GM18861 (cell line): Measurements from ENCODE around the gene FRY.

ENCODE experiments used
- ATAC-seq: cut with Tn5 transposase; IDR thresholded peaks from one replicate; pipeline ENCODE4 v1.9.1; 2021; ENCODE audit not compliant: unreplicated experiment

Gene FRY

DNA sequence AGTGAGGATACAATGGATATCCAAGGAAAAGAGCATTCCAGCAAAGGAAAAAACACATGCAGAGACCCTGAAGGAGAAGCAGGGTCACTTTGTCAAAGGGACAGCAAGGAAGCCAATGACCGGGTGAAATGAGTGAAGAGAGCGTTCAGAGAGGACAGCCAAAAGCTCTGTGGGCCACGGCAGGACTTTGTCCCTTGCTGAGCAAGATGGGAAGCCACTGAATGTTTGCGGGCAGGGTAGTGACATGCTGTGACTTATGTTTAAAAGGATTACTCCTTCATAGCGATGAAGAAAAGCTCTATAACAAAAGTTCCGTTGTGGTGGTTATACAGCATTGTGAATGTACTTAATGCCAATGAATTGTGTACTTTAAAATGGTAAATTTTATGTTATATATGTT lies 267.1 kb downstream of the FRY start:
- ATAC-seq: no peak

DNA sequence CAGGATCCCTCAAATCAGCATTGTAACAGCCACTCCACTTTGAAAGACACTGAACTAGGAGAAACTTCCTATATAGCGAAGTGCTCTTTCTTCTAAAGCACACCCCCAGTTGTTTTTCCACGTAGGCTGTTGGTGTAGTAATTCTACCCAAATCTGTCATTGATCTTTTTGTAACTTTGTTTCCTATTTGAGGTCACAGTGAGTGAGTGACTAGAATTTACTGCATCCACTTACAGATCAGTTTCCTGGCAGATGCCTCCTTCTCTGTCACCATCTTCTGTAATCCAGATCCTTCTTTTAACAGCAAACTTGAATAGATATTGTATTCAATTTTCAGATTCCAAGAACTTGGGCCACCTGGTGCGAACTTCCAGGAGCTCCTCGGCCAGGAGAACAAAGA lies 268.3 kb downstream of the FRY start:
- ATAC-seq: no peak

DNA sequence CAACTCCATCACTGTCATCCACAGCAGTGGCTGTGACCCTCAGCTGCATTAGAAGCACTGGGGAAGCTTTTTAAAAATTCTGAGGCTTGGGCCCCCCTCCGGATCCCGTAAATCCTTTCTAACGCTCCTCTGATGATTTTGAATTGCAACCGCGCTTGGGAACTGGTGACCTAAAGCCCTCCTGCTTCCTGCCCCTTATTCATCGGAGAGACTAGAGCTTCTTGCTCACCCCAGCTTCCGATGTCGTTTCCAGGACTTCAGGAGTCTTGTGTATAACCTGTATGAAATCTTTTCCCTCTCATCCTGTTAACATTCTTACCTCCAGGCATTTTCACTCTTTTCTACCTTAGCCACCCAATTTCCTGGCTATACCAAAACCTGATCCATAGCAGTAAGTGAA lies 268.8 kb downstream of the FRY start:
- no peak for ATAC-seq

DNA sequence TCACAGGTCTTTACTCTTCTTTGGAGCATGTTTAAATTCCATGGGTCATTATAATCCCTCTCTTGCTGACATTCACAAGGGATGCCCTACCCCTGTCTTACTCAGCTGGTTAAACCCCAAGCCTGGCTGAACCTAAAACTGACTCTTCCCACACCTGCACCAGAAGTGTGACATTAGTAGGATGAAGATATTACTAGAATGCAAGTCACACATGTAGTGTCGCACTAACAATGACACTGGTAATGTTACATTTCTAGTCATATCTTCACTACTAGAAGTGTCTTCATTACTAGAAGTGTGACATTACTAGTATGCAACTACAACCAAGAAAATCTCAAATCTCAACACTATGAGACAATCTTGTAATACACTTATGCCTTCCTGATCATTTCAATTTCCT lies 269.3 kb downstream of the FRY start:
- ATAC-seq: no peak

DNA sequence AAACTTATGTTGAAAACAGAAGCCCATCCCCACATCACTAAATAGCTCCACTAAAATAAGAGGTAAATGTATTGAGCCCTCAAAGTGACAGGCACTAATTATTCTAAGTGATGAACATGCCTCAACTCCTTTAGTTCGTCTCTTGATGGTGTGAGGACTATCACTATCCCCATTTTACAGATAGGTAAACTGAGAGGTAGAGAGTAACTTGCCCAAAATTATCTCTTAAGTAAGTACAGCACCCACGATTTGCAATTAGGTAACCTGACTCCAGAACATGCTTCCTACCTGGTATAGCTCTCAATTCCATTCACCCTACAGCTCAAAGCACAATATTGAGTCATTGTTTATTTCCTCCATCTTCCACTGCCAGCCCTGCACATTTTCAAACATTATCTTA lies 270.9 kb downstream of the FRY start:
- no peak for ATAC-seq

DNA sequence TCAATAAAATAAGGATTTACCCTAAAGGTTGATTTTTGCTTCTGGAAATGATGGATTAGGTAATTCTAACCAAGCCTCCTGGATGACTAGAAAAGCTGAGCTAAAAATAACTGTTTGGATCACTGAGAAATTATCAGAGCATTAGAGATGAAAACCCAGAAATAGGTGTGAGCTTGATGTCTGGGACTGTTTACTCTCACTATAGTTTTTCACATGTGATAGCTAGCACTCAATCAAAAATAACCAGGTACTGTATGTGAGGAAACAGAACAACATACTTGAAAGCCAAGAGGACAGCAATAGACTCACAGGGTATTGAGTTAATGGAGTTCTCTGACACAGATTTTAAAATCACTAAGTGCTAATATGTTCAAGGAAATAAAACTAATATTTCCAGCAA lies 274.1 kb downstream of the FRY start:
- ATAC-seq: no peak

DNA sequence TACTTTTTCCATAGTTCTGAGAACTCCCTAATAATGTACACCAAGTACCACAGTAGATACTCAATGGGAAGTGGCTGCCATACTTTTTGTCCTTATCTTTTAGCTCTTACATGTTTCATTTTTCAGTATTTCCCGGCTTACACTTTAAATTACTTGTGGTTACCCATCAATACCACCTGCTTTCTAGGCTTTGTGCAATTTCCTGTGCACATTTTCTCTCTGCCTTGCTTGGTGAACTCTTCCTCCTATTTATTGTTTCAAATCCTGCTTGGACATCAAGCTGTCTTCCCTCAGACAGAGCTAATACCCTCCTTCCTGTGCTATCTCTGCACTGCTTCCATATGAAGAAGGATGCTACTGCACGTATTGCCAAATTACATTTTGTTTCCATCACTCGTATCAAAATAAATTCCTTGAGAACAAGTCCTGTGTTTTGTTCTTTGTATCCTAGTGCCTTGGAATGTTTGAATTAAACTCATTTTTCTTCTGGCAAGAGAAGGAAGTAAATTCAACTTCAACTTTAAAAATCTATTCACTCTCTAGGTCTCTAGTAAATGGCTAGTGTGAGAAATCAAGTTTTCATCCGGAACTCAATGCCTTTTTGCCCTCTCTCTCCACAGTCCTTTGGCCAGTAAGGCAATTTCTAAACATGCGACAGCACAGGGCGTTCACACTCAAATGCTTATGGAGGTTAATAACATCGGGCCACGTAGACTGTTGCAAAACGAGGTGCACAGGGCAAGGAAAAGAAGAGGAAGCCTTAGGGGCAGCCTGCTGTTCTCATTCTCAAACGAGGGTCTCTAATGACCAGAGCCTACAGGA lies 277.9 kb downstream of the FRY start:
- no peak for ATAC-seq

DNA sequence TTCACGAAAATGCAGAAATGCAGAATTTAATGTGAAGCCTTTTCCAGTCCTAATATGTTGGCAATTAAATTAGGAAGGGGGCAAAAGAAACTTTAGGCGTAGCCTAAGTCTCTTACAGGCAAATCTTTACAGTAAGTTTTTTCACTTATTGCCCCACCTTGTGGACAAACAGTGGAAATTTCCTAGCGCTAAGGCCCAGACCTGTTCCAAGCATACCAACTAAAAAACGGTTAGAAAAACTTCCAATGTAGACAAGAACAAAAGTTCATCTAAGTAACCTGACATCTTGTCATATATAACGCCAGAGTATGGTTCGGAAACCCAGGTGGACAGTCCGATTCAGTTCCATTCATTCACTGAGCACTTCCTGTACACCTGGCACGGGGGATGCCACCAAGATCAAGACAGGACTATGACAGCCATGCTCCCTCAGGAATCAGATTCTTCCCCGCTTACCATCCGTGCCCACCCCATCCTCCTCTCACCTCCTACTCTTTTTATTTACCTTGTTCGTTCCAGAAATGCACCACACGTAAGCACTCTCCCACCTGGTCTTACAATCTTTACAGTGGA lies 278.6 kb downstream of the FRY start:
- ATAC-seq: peak; percentile 61

DNA sequence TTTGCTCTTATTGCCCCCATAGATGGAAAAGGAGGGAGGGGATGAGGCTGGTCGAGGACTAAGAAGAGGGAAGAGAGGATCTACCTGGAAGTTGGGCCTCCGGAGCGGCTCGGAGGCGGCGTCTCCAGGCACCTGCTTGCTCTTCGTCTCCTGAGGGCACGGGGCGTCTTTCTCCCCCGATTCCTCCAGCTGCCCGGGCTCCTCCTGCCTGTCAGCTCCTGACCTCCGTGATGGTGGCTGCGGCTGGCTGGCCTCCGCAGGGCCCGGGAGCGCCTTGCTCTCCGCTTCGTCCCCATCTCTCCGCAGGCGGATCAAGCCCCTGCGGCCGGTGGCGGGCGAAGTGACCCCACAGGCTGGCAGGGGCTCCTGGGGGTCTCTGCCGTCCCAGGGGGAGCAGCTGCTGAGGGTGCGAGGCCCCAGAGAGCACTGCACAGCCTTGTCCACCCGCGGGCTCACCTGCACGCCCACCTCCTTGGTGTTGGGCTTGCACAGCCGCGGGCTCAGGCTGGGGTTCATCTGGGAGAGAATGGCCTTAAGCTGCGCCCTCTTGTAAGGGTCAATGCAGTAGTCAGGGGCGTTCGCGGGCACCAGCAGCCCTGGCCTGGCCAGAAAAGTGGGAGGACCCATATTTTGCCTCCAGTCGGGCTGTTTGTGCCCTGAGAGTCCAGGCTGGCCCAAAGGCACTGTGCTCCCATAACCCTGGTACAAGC lies 279.8 kb downstream of the FRY start:
- no peak for ATAC-seq

DNA sequence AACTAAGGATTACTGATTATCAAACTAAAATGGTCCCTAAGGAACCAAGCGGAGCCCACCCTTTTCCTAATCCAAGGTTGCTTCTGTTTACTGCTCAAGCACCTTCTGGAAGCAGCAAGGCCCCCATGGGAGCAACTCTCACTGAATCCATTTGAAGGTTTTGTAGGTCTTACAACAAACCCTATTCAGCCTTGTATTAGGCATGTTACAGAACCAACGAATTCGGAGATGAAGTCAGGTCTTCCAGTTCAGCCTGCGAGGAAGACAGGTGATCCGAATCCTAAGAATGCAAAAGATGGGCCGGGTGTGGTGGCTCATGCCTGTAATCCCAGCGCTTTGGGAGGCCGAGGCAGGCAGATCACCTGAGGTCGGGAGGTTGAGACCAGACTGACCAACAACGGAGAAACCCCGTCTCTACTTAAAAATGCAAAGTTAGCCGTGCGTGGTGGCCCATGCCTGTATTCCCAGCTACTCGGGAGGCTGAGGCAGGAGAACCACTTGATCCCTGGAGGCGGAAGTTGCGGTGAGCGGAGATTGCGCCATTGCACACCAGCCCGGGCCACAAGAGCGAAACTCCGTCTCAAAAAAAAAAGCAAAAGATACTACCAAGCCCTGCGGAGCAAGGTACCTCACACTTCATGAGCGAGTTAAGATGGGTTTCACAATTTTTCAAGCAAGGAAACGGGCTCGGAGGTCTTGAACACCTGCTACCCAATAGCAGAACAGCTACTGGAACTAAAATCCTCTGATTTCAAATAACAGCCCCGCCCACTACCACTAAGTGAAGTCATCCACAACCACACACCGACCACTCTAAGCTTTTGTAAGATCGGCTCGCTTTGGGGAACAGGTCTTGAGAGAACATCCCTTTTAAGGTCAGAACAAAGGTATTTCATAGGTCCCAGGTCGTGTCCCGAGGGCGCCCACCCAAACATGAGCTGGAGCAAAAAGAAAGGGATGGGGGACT lies 283.0 kb downstream of the FRY start:
- peak; percentile 1 for ATAC-seq

DNA sequence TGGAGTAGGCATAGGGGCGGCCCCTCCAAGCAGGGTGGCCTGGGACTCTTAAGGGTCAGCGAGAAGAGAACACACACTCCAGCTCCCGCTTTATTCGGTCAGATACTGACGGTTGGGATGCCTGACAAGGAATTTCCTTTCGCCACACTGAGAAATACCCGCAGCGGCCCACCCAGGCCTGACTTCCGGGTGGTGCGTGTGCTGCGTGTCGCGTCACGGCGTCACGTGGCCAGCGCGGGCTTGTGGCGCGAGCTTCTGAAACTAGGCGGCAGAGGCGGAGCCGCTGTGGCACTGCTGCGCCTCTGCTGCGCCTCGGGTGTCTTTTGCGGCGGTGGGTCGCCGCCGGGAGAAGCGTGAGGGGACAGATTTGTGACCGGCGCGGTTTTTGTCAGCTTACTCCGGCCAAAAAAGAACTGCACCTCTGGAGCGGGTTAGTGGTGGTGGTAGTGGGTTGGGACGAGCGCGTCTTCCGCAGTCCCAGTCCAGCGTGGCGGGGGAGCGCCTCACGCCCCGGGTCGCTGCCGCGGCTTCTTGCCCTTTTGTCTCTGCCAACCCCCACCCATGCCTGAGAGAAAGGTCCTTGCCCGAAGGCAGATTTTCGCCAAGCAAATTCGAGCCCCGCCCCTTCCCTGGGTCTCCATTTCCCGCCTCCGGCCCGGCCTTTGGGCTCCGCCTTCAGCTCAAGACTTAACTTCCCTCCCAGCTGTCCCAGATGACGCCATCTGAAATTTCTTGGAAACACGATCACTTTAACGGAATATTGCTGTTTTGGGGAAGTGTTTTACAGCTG lies 283.9 kb downstream of the FRY start, which contains the start of the genes BRCA2 and ZAR1L:
Gene BRCA2, plus strand, starts transcription at position 271 of the 790 bp plus-strand sequence. CDS start 953 bp downstream, outside the sequence.
Gene ZAR1L, minus strand, starts transcription at position 126 of the 790 bp plus-strand sequence. CDS start 3,438 bp downstream, outside the sequence.
- peak; percentile 89 for ATAC-seq

DNA sequence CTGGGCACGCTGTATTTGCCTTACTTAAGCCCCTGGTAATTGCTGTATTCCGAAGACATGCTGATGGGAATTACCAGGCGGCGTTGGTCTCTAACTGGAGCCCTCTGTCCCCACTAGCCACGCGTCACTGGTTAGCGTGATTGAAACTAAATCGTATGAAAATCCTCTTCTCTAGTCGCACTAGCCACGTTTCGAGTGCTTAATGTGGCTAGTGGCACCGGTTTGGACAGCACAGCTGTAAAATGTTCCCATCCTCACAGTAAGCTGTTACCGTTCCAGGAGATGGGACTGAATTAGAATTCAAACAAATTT lies 284.4 kb downstream of the FRY start:
- ATAC-seq: peak; percentile 38

DNA sequence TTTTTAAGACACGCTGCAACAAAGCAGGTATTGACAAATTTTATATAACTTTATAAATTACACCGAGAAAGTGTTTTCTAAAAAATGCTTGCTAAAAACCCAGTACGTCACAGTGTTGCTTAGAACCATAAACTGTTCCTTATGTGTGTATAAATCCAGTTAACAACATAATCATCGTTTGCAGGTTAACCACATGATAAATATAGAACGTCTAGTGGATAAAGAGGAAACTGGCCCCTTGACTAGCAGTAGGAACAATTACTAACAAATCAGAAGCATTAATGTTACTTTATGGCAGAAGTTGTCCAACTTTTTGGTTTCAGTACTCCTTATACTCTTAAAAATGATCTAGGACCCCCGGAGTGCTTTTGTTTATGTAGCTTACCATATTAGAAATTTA lies 284.9 kb downstream of the FRY start:
- no peak for ATAC-seq

DNA sequence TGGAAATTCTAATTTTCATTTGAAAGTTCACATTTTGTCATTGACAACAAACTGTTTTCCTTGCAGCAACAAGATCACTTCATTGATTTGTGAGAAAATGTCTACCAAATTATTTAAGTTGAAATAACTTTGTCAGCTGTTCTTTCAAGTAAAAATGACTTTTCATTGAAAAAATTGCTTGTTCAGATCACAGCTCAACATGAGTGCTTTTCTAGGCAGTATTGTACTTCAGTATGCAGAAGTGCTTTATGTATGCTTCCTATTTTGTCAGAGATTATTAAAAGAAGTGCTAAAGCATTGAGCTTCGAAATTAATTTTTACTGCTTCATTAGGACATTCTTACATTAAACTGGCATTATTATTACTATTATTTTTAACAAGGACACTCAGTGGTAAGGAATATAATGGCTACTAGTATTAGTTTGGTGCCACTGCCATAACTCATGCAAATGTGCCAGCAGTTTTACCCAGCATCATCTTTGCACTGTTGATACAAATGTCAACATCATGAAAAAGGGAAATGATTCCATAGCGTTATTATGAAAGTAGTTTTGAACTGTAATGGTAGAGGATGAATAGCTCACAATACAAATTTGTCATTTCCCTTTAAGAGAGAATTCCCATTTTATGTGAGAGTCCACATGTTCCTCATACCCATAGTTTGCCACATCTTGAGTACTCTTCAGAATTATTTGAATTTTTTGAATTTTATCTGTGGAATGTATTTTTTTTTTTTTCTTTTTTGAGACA lies 286.3 kb downstream of the FRY start:
- no peak for ATAC-seq

DNA sequence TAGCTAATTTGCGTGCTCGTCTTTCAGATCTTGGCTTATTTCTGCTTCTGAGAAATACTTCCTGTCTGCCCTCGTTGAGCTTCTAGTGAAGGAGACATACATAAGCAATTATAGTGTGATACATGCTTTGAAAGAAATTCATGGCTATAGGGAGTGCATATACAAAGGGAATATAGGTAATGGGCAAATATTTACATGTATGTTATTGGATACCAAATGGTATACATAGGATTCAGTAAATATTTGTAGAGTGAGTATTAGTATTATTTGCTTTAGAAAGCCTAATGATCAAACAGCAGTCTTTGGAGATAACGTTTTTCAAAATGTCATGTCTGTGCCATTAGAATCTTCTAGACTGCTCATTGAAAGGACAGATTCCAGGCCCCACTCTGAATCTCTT lies 289.0 kb downstream of the FRY start:
- ATAC-seq: no peak

DNA sequence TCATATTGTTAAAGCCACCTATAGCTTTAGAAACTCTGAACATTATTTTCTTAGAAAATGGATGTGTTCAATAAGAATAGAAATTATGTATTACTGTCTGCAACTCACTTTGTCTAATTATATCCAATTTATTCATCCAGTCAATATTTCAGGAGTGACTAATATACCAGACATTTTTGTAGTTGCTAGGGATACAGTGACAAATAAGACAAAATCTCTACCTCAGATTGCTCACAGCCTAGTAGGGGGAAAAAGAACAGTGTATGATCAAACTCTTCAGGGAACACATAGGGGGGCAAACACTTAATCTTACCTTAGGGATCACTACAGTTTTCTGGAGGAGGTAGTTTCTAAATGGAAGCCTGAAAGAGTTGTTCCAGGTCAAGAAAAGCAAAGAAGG lies 292.3 kb downstream of the FRY start:
- ATAC-seq: no peak

DNA sequence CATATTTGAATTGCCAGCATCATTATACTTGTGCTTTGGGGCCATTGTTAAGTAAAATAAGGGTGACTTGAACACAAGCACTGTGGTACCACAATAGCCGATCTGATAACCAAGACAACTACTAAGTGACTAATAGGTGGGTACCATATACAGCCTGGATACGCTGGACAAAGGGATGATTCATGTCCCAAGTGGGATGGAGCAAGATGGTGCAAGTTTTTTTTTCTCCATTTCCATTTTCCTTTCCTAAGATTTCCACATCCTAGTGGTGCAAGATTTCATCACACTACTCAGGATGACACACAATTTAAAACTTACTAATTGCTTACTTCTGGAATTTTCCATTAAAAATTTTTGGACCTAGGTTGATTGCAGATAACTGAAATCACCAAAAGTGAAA lies 298.9 kb downstream of the FRY start:
- no peak for ATAC-seq

DNA sequence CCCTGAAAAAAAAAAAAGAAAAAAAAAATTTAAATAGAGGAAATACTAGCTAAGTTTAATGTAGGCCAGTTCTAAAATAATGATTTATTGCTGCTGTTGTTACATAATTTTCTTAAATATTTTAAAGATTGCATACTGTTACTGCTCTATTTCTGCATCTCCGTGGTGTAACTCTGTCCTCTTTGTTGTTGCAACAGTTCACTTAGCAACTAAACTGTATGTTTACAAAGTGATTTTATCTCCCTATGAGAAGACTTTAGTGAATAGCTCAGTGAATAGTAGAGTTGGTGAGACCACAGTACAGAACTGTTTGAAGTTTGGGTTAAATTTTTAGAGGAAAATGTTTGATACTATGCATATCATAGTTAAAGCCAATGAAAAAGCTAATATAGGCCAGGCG lies 303.1 kb downstream of the FRY start:
- no peak for ATAC-seq

DNA sequence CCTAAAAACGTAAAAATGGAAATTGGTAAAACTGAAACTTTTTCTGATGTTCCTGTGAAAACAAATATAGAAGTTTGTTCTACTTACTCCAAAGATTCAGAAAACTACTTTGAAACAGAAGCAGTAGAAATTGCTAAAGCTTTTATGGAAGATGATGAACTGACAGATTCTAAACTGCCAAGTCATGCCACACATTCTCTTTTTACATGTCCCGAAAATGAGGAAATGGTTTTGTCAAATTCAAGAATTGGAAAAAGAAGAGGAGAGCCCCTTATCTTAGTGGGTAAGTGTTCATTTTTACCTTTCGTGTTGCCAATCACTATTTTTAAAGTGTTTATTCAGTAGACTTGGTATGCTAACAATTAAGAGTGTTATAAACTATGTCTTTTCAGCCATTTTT lies 309.3 kb downstream of the FRY start:
- ATAC-seq: no peak

DNA sequence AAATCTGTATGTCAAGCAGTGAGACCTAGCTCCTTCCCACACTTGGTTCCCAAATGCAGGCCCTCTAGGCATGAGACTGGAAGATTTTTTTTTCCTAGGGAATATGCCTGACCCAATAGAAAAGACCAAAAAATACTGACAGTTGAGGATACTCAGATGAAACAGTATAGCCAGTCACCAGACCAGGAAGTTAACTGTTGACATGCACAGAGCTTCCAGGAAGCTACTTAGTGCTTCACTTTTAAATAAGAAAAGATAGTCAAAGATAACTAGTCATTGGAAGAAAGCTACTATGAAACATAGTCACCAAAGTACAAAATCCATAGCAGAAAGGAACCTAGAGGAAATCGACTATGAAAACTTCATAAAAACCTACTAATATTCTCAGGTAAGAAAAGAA lies 316.1 kb downstream of the FRY start:
- ATAC-seq: no peak
